Endothelial cell of umbilical vein (primary cell): Measurements from ENCODE around the gene HOMER1.

Experiments
- CTCF ChIP-seq, 2 donors: IDR thresholded peaks; 1 replicate in 1 of 2; 2 replicates in 1 of 2; pipeline ENCODE4 v1.5.1; 2011; ENCODE audit warnings: low read length in 2 of 2, mild to moderate bottlenecking in 2 of 2, moderate library complexity in 2 of 2, control low read depth in 1 of 2, inconsistent platforms in 1 of 2, low read depth in 1 of 2; ENCODE audit not compliant: insufficient read depth in 1 of 2; ENCODE audit errors: extremely low read depth in 1 of 2
- EZH2 ChIP-seq: IDR thresholded peaks from 2 replicates; pipeline ENCODE4 v1.6.1; 2012; ENCODE audit warnings: borderline replicate concordance, low read depth, mild to moderate bottlenecking, moderate library complexity, low read length, inconsistent platforms; ENCODE audit not compliant: severe bottlenecking
- MYC ChIP-seq: IDR thresholded peaks from one replicate; pipeline ENCODE4 v1.6.1; 2011; ENCODE audit warnings: mild to moderate bottlenecking, low read depth, low read length
- POLR2A ChIP-seq: IDR thresholded peaks from 2 replicates; pipeline ENCODE4 v1.6.1; 2012; ENCODE audit warnings: low read depth, mild to moderate bottlenecking, control low read depth, low read length
- POLR2AphosphoS5 ChIP-seq: IDR thresholded peaks from 2 replicates; pipeline ENCODE4 v1.6.1; 2012; ENCODE audit warnings: low read depth, mild to moderate bottlenecking, control low read depth, low read length, moderate library complexity; ENCODE audit not compliant: insufficient read depth
- TF ChIP-seq, protein P1 (sequence below): IDR thresholded peaks from 2 replicates; pipeline ENCODE4 v1.6.1; 2011; ENCODE audit not compliant: insufficient read depth, insufficient read length

DNA sequence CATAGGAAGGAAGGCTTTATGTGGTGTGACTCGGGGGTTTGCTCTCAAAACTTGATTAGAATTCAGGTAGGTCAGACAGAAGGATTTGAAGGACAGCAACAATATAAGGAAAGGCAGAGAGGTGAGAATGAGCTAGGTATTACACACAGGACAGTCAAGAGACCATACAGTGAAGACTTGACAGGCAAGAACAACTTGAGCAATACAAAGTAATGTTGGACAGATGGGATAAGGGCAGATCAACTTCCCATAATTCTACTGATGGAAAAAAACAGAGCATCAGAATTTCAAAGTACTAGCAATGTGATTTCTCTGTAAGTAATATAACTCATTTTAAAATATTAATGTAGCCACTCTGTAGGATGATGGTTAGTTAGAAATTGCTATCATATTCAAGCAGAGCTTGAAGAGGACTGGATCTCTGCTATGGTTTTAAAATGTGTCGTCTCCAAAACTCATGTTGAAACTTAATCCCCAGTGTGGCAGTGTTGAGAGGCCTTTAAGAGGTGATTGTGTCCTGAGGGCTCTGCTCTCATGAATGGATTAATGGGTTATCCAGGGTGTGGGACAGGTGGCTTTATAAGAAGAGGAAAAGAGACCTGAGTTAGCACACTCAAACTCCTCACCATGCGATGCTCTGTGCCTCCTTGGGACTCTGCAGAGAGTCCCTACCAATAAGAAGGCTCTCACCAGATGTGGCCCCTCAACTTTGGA lies 22.4 kb upstream of the HOMER1 start:
- TF ChIP-seq CTCF (IDR thresholded peaks at IDR 0.05; ENCODE audit: extremely low read depth in 1 of 2, insufficient read depth in 1 of 2, low read depth in 1 of 2, low read length in 2 of 2) (no peak), EZH2 (no peak), POLR2AphosphoS5 (no peak), POLR2A (no peak), MYC (no peak)
- TF ChIP-seq, protein P1, sequence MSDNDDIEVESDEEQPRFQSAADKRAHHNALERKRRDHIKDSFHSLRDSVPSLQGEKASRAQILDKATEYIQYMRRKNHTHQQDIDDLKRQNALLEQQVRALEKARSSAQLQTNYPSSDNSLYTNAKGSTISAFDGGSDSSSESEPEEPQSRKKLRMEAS, result no peak
